Mesothelial cell of epicardium (in vitro differentiated cells): ENCODE data around the gene GNB3. TPM values are rescaled to one million over a fixed set of nuclear protein-coding genes. Genes with fewer than 3 reads are reported as not detected.
"Not testable (repeated sequence)": the region's sequence is repeated elsewhere in the genome, so short reads cannot be mapped to it uniquely, and the experiment has no call there.

Experiments used
- DNase-seq, 2 experiments: peaks; one replicate each; pipeline ENCODE4 v3.0.0; 2021; ENCODE audit warnings: low spot score in 2 of 2; ENCODE audit not compliant: unreplicated experiment in 2 of 2
- H3K27ac Mint-ChIP-seq: 2 replicates; pipeline ENCODE4 v1.8.0; 2021; ENCODE audit warnings: mixed read lengths
- H3K27me3 Mint-ChIP-seq: 2 replicates; pipeline ENCODE4 v1.8.0; 2021; ENCODE audit warnings: low read depth, mixed read lengths
- H3K36me3 Mint-ChIP-seq: 2 replicates; pipeline ENCODE4 v1.8.0; 2021; ENCODE audit warnings: mixed read lengths
- H3K4me1 Mint-ChIP-seq: 2 replicates; pipeline ENCODE4 v1.8.0; 2021; ENCODE audit warnings: mixed read lengths
- H3K4me3 Mint-ChIP-seq: 2 replicates; pipeline ENCODE4 v1.8.0; 2021; ENCODE audit warnings: mild to moderate bottlenecking, moderate library complexity, mixed read lengths
- H3K9me3 Mint-ChIP-seq: 2 replicates; pipeline ENCODE4 v1.8.0; 2021; ENCODE audit warnings: mixed read lengths
- total RNA-seq: library from RNA; stranded (reverse); gene quantifications from 3 replicates; pipeline ENCODE4 v1.2.1, GENCODE V29; 2021
- TF ChIP-seq, protein P1 (sequence below): fragments of 200-600 bp; sonication (generic); IDR thresholded peaks from one replicate; pipeline ENCODE4 v1.5.0; 2021; ENCODE audit warnings: antibody characterized with exemption; ENCODE audit not compliant: unreplicated experiment

GNB3 gene
- total RNA-seq, 1 donor from 2014 or later, result 24.3 TPM

DNA sequence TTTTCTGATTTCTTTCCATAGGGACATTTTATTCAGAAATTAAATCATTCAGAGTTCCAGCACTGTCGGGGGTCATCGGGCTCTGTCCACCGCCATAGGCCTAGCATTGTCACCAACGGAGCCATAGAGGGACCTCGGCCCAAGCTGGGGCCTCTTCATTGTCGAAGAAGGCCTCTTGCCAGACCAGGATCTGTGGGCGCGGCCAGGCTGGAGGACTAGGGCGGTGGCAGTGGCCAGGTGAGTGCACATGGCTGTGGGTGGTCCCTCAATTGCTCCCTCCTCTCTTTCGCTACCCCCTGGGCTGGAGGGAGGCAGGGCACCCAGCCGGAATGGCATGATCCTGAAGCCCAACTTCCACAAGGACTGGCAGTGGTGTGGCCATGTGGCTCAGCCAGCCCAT lies 43.0 kb downstream of the GNB3 start:
- peaks cover 9% of the 10 kb centered on the region for H3K4me1 Mint-ChIP-seq
- H3K27me3 Mint-ChIP-seq, result no peaks in the 10 kb centered on the region
- DNase-seq, result no peak
- TF ChIP-seq, protein P1, sequence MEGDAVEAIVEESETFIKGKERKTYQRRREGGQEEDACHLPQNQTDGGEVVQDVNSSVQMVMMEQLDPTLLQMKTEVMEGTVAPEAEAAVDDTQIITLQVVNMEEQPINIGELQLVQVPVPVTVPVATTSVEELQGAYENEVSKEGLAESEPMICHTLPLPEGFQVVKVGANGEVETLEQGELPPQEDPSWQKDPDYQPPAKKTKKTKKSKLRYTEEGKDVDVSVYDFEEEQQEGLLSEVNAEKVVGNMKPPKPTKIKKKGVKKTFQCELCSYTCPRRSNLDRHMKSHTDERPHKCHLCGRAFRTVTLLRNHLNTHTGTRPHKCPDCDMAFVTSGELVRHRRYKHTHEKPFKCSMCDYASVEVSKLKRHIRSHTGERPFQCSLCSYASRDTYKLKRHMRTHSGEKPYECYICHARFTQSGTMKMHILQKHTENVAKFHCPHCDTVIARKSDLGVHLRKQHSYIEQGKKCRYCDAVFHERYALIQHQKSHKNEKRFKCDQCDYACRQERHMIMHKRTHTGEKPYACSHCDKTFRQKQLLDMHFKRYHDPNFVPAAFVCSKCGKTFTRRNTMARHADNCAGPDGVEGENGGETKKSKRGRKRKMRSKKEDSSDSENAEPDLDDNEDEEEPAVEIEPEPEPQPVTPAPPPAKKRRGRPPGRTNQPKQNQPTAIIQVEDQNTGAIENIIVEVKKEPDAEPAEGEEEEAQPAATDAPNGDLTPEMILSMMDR, result no peak
- no peaks in the 10 kb centered on the region for H3K36me3 Mint-ChIP-seq
- H3K9me3 Mint-ChIP-seq, result no peaks in the 10 kb centered on the region
- no peak overlapping the region for H3K4me3 Mint-ChIP-seq
- no peak overlapping the region for H3K27ac Mint-ChIP-seq

DNA sequence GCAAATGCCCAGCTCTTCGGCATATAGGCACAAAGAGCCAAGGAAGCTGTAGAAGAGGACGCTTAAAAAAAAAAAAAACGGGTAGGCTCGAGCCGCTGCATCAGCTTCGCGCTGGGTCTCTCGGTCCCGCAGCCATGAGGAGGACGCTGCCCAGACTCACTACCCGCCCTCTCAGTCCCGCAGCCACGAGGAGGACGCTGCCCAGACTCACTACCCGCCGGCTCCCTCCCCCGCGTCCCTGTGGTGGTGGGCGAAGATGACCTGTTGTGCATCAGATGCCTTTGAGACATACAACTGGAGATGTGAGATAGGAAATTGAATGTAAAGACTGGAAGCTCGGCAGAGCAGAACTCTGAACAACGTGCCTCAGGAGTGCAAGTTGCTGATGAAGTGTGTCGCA lies 43.8 kb downstream of the GNB3 start:
- TF ChIP-seq, protein P1, result no peak
- Mint-ChIP-seq H3K27me3 (no peaks in the 10 kb centered on the region), H3K9me3 (no peaks in the 10 kb centered on the region), H3K27ac (no peak overlapping the region), H3K36me3 (no peaks in the 10 kb centered on the region), H3K4me1 (peaks cover 9% of the 10 kb centered on the region), H3K4me3 (no peak overlapping the region)
- no peak for DNase-seq

DNA sequence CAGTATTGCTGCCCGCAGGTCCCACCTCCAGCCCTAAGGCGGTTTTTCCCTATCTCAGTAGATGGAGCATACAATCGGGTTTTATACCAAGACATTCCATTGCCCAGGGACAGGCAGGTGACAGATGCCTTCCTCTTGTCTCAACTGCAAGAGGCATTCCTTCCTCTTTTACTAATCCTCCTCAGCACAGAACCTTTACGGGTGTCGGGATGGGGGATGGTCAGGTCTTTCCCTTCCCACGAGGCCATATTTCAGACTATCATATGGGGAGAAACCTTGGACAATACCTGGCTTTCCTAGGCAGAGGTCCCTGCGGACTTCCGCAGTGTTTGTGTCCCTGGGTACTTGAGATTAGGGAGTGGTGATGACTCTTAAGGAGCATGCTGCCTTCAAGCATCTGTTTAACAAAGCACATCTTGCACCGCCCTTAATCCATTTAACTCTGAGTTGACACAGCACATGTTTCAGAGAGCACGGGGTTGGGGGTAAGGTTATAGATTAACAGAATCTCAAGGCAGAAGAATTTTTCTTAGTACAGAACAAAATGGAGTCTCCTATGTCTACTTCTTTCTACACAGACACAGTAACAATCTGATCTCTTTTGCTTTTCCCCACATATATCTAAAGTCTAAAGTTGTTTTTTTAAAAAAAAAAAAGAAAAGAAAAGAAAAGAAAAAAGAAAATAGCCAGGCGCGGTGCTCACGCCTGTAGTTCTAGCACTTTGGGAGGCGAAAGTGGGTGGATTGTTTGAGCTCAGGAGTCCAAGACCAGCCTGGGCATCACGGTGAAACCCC lies 45.7 kb downstream of the GNB3 start:
- peaks cover 17% of the 10 kb centered on the region for H3K4me1 Mint-ChIP-seq
- not testable (repeated sequence) for DNase-seq, H3K4me3 Mint-ChIP-seq, H3K27me3 Mint-ChIP-seq, H3K36me3 Mint-ChIP-seq, H3K9me3 Mint-ChIP-seq
- H3K27ac Mint-ChIP-seq, result peak overlapping the region; percentile 86

DNA sequence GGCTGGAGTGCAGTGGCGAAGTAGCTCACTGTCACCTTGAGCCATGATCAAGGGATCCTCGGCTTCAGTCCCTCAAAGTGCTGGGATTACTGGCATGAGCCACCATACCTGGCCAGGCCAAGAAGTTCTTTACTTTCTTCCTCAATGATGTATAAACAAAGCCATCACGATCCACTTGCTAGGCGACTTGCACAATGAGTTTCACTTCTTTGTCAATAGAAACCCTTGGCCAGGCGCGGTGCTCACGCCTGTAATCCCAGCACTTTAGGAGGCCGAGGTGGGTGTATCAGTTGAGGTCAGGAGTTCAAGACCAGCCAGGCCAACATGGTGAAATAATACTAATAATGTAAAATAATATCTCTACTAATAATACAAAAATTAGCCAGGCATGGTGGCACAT lies 46.7 kb downstream of the GNB3 start:
- Mint-ChIP-seq H3K9me3 (no peaks in the 10 kb centered on the region), H3K4me1 (peaks cover 20% of the 10 kb centered on the region), H3K36me3 (no peaks in the 10 kb centered on the region), H3K4me3 (no peak overlapping the region), H3K27ac (no peak overlapping the region), H3K27me3 (no peaks in the 10 kb centered on the region)
- no peak for DNase-seq
- TF ChIP-seq, protein P1, result no peak

DNA sequence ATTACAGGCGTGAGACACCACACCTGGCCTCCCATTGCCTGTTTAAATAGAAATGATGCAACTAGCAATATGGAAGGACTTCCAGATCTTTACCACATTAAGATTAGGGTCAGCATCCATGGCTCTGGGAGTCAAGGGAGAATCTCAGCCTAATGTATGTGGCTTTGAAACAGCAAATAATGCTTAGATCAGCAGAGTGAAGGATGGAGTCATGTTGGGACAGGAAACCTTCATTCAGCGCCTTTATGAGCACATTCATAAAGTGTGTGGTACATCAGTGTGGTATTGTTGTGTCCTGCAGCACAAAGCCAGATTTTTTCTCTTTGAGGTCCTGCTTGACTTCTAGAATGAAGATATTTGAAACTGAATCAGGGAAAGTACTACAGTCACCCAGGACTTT lies 47.6 kb downstream of the GNB3 start:
- H3K27ac Mint-ChIP-seq, result no peak overlapping the region
- TF ChIP-seq, protein P1, result no peak
- no peaks in the 10 kb centered on the region for H3K27me3 Mint-ChIP-seq
- H3K36me3 Mint-ChIP-seq, result no peaks in the 10 kb centered on the region
- H3K9me3 Mint-ChIP-seq, result no peaks in the 10 kb centered on the region
- DNase-seq, result no peak
- H3K4me1 Mint-ChIP-seq, result peaks cover 20% of the 10 kb centered on the region
- H3K4me3 Mint-ChIP-seq, result no peak overlapping the region

DNA sequence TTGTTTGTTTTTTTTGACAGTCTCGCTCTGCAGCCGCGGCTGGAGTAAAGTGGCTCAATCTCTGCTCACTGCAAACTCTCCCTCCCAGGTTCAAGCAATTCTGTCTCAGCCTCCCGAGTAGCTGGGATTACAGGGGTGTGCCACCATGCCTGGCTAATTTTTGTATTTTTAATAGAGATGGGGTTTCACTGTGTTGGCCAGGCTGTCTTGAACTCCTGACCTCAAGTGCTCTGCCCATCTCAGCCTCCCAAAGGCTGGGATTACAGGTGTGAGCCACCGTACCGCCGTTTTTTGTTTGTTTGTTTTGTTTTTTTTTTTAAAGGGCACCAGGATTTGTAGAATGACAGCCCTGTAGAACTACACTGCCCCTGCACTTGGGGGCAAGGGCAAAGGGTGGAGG lies 48.1 kb downstream of the GNB3 start:
- not testable (repeated sequence) for DNase-seq, H3K27ac Mint-ChIP-seq, H3K9me3 Mint-ChIP-seq, H3K4me3 Mint-ChIP-seq, H3K27me3 Mint-ChIP-seq, H3K36me3 Mint-ChIP-seq
- H3K4me1 Mint-ChIP-seq, result peaks cover 20% of the 10 kb centered on the region

DNA sequence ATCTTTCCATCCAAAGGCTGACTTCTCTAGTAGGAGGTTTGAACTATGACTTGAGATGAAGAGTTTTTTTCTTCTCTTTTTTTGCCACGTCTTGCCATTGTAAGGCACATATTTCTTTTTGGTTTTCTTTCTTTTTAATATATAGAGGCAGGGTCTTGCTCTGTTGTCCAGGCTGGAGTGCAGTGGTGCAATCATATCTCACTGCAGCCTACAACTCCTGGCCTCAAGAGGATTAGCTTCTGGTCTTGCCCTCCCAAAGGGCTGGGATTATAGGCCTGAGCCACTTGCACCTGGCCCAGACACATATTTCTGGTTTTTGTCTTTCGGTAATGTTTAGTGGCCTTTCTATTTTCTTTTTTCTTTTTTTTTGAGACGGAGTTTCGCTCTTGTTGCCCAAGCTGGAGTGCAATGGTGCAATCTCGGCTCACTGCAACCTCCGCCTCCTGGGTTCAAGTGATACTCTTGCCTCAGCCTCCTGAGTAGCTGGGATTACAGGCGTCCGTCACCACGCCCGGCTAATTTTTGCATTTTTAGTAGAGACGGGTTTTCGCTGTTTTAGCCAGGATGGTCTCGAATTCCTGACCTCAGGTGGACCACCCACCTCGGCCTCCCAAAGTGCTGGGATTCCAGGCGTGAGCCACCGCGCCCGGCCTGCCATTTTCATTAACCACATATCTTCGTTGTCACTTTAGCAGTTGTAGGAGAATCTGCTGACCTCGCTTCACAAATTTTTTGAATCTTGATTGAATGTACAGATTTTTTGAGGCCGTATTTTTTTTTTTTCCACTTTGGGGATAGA lies 49.2 kb downstream of the GNB3 start:
- not testable (repeated sequence) for H3K36me3 Mint-ChIP-seq, H3K9me3 Mint-ChIP-seq, DNase-seq, H3K27me3 Mint-ChIP-seq
- Mint-ChIP-seq H3K27ac (peak overlapping the region; percentile 96), H3K4me1 (peaks cover 20% of the 10 kb centered on the region), H3K4me3 (peak overlapping the region; percentile 70)
